ENCODE data around the gene RPL27. TPM values are rescaled to one million over a fixed set of nuclear protein-coding genes. Genes with fewer than 3 reads are reported as not detected.
"Not testable (repeated sequence)": the region's sequence is repeated elsewhere in the genome, so short reads cannot be mapped to it uniquely, and the experiment has no call there.

RPL27 gene
- total RNA-seq, 4 donors from 2014 or later: 635 to 7,543 (median 1,847) TPM

GRCh38 chr17:42989141-42989540 is 9.1 kb upstream of the RPL27 start:
- DNase-seq: no peak
- Histone ChIP-seq H3K4me1 (no peaks in the 10 kb centered on the region), H3K9me3 (no peaks in the 10 kb centered on the region), H3K27me3 (no peaks in the 10 kb centered on the region), H3K4me3 (no peak overlapping the region), H3K36me3 (no peaks in the 10 kb centered on the region), H3K27ac (peak overlapping the region in 1 of 2 donors; percentile 32)
- TF ChIP-seq POLR2A (IDR thresholded peaks at IDR 0.05) (no peak), CTCF (IDR thresholded peaks at IDR 0.05) (no peak)
- intact Hi-C loops (cut with DNase I; ENCODE audit: low total_unique reads): no loop called here

DNA sequence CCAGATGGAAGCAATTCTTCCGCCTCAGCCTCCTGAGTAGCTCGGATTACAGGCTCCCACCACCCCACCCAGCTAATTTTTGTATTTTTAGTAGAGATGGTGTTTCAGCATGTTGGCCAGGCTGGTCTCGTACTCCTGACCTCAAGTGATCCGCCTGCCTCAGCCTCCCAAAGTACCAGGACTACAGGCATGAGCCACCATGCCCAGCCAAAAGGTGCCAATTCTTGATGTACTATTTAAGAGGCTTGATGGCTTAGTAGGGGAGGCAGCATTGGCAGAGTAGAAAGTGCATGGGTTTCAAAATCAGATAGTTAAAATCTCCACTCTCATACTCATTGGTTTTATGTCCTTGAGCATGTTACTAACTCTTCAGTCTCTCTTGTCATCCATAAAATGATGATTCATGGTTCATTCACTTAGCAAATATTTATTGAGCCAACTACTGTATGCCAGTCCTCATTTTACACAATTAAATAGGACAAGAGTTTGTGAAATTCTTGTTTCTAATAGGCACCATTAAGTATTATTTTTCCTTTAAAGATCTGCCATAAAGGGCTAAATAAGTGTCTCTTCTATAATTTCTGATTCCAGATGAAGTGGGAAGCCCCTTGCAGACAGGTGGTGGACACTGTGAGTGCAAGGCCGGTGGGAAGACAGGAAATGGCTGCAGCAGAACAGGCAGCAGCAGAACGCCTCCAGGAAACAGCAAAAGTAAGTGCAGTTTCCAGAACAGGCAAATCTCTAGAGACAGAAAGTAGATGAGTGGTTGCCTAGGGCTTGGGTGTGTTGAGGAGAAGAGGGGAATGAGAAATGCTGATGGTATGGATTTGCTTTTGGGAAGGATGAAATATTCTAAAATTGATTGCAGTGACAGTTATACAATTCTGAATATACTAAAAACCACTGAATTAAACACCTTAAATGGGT is 8.2 kb upstream of the RPL27 start:
- no peak for DNase-seq
- Histone ChIP-seq H3K4me3 (no peak overlapping the region), H3K9me3 (no peaks in the 10 kb centered on the region), H3K4me1 (no peaks in the 10 kb centered on the region), H3K36me3 (no peaks in the 10 kb centered on the region), H3K27ac (peak overlapping the region in 1 of 2 donors; percentile 32), H3K27me3 (no peaks in the 10 kb centered on the region)
- intact Hi-C loops (cut with DNase I; ENCODE audit: low total_unique reads): no loop called here
- no peak for TF ChIP-seq CTCF (IDR thresholded peaks at IDR 0.05)
- no peak for TF ChIP-seq POLR2A (IDR thresholded peaks at IDR 0.05)

GRCh38 chr17:42991471-42991870 is 6.7 kb upstream of the RPL27 start:
- intact Hi-C loops (cut with DNase I; ENCODE audit: low total_unique reads): no loop called here
- Histone ChIP-seq H3K27ac (no peak overlapping the region), H3K4me1 (no peaks in the 10 kb centered on the region), H3K27me3 (no peaks in the 10 kb centered on the region), H3K9me3 (no peaks in the 10 kb centered on the region), H3K4me3 (no peak overlapping the region), H3K36me3 (no peaks in the 10 kb centered on the region)
- no peak for DNase-seq
- no peak for TF ChIP-seq POLR2A (IDR thresholded peaks at IDR 0.05)
- TF ChIP-seq CTCF (IDR thresholded peaks at IDR 0.05): no peak

GRCh38 chr17:42992872-42993271 is 5.3 kb upstream of the RPL27 start:
- Histone ChIP-seq H3K27ac (no peak overlapping the region), H3K4me1 (peaks cover 0 to 5% of the 10 kb centered on the region in 2 donors), H3K9me3 (no peaks in the 10 kb centered on the region), H3K4me3 (no peak overlapping the region), H3K36me3 (no peaks in the 10 kb centered on the region), H3K27me3 (no peaks in the 10 kb centered on the region)
- intact Hi-C loops (cut with DNase I; ENCODE audit: low total_unique reads): no loop called here
- TF ChIP-seq POLR2A (IDR thresholded peaks at IDR 0.05) (no peak), CTCF (IDR thresholded peaks at IDR 0.05) (no peak)
- no peak for DNase-seq

- H3K4me1 ChIP-seq; H3K27me3 ChIP-seq; H3K4me3 ChIP-seq; DNase-seq; intact Hi-C loops (cut with DNase I; ENCODE audit: low total_unique reads); H3K27ac ChIP-seq; H3K36me3 ChIP-seq; H3K9me3 ChIP-seq: not testable (repeated sequence)
Observed at GRCh38 chr17:42993913-42994312, 4.3 kb upstream of the RPL27 start.
